Fibroblast of lung (primary cell): ENCODE measurements around the gene HHIPL1.

ENCODE experiments used
- CTCF ChIP-seq, 2 donors: IDR thresholded peaks in 1 of 2; conservative IDR thresholded peaks in 1 of 2; 1 replicate in 1 of 2; 2 replicates in 1 of 2; pipeline ENCODE4 v1.5.1; 2011 to 2012; ENCODE audit warnings: low read length in 2 of 2, control low read depth in 1 of 2, inconsistent platforms in 1 of 2, low read depth in 1 of 2, mild to moderate bottlenecking in 1 of 2
- EZH2 ChIP-seq: IDR thresholded peaks from 2 replicates; pipeline ENCODE4 v1.5.1; 2012; ENCODE audit warnings: low read length, control low read depth, mild to moderate bottlenecking; ENCODE audit errors: missing control alignments

GRCh38 chr14:99630202-99630601 is 14.7 kb upstream of the HHIPL1 start:
- TF ChIP-seq CTCF (conservative IDR thresholded peaks at IDR 0.05 in 1 of 2, IDR thresholded peaks at IDR 0.05 in 1 of 2; ENCODE audit: low read depth in 1 of 2, low read length in 2 of 2) (no peak), EZH2 (no peak)
